Epithelial cell of esophagus (primary cell): Measurements from ENCODE around the gene MYRIP.

ENCODE experiments used
- DNase-seq: peaks from one replicate; pipeline ENCODE4 v3.0.0; 2010; ENCODE audit warnings: low read depth
- H3K4me3 ChIP-seq: 2 replicates; pipeline ENCODE4 v1.5.1; 2011; ENCODE audit warnings: mild to moderate bottlenecking, low read length, control low read depth
- TF ChIP-seq, protein P1 (sequence below): IDR thresholded peaks from 2 replicates; pipeline ENCODE4 v1.5.1; 2011; ENCODE audit warnings: low read depth, mild to moderate bottlenecking, low read length, control low read depth, inconsistent platforms; ENCODE audit not compliant: insufficient read depth; ENCODE audit errors: missing control alignments

MYRIP gene

GRCh38 chr3:39805650-39806049, 3.8 kb upstream of the MYRIP start:
- no peak for DNase-seq
- TF ChIP-seq, protein P1, sequence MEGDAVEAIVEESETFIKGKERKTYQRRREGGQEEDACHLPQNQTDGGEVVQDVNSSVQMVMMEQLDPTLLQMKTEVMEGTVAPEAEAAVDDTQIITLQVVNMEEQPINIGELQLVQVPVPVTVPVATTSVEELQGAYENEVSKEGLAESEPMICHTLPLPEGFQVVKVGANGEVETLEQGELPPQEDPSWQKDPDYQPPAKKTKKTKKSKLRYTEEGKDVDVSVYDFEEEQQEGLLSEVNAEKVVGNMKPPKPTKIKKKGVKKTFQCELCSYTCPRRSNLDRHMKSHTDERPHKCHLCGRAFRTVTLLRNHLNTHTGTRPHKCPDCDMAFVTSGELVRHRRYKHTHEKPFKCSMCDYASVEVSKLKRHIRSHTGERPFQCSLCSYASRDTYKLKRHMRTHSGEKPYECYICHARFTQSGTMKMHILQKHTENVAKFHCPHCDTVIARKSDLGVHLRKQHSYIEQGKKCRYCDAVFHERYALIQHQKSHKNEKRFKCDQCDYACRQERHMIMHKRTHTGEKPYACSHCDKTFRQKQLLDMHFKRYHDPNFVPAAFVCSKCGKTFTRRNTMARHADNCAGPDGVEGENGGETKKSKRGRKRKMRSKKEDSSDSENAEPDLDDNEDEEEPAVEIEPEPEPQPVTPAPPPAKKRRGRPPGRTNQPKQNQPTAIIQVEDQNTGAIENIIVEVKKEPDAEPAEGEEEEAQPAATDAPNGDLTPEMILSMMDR, result no peak

GRCh38 chr3:39806820-39807219, 2.6 kb upstream of the MYRIP start:
- TF ChIP-seq, protein P1, result no peak
- no peak for DNase-seq
- H3K4me3 ChIP-seq, result no peak overlapping the region

More at GRCh38 chr3:39805650-39806049, 3.8 kb upstream of the MYRIP start:
- no peak overlapping the region for H3K4me3 ChIP-seq

- peak; percentile 7 for DNase-seq
- H3K4me3 ChIP-seq, result no peak overlapping the region
- TF ChIP-seq, protein P1, result no peak
Observed at GRCh38 chr3:39808467-39809180, 785 bp upstream of the MYRIP start.

DNA sequence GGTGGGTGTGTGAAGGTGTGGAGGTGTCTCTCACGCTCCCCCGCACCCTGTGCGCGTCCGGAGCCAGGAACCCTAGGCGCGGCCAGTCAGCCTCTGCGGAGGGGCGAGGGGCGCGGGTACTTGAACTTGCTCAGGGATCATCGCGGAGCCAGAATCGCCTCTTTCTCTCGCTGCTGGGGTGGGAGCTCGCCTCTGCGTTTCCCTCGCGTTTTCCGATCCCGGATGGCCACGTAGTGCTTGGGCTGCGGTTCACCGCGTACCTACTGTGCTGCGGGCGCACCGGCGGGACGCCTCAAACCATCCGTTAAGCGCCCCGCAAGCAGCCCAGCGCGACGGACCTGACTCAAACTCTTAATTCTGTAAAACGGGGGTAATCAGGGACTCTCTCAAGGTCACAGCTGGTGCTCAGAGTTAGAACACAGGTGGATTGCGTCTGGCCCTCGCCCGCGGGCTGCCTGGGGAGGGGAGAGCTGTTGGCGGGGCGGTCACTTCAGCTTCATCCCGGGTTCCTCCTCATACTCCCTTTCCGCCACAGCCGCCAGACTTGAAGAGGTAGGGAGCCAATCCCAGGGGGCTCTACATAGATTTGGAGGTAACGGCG, 686 bp downstream of the MYRIP start:
- peak overlapping the region; percentile 29 for H3K4me3 ChIP-seq
- TF ChIP-seq, protein P1, result no peak
- DNase-seq, result no peak

GRCh38 chr3:39810647-39811161, 1.3 kb downstream of the MYRIP start:
- TF ChIP-seq, protein P1, result no peak
- no peak for DNase-seq
- no peak overlapping the region for H3K4me3 ChIP-seq

- TF ChIP-seq, protein P1, result no peak
- no peak for DNase-seq
- no peak overlapping the region for H3K4me3 ChIP-seq
Observed at GRCh38 chr3:39811561-39811960, 2.2 kb downstream of the MYRIP start.
